NB4 (cell line): Measurements from ENCODE around the gene DPP7.
"Not testable (repeated sequence)": the region's sequence is repeated elsewhere in the genome, so short reads cannot be mapped to it uniquely, and the experiment has no call there.

Experiments
- DNase-seq: peaks from one replicate; pipeline ENCODE4 v3.0.0; 2010; ENCODE audit warnings: low read depth
- H3K4me3 ChIP-seq: one replicate; pipeline ENCODE4 v1.5.1; 2011; ENCODE audit warnings: mild to moderate bottlenecking, low read depth, low read length, moderate library complexity
- MYC ChIP-seq: IDR thresholded peaks from 2 replicates; pipeline ENCODE4 v1.6.1; 2011; ENCODE audit warnings: low read depth, low read length
- POLR2A ChIP-seq: IDR thresholded peaks from 2 replicates; pipeline ENCODE4 v1.6.1; 2011; ENCODE audit warnings: mild to moderate bottlenecking; ENCODE audit not compliant: insufficient read length; ENCODE audit errors: extremely low read depth
- TF ChIP-seq, protein P1 (sequence below): IDR thresholded peaks from one replicate; pipeline ENCODE4 v1.5.1; 2012; ENCODE audit warnings: low read depth, low read length
- TF ChIP-seq, protein P2 (sequence below): IDR thresholded peaks from 2 replicates; pipeline ENCODE4 v1.6.1; 2011; ENCODE audit warnings: low read depth, low read length

The DPP7 gene

DNA sequence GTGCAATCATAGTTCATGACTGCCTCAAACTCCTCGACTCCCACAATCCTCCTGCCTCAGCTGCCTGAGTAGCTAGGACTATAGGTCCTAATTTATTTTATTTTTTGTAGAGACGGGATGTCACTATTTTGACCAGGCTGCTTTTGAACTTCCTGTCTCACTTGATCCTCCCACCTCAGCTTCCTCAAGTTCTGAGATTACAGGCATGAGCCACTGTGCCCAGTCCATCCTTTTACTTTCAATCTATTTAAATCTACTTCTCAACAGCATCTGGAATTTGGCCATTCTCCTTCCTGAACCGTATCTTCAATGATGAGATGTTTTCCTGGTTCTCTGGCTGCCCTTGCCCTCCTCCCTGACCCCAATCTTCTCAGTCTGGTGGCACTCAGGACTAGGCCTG is 12.3 kb upstream of the DPP7 start:
- peak overlapping the region; percentile 89 for H3K4me3 ChIP-seq
- peak; percentile 29 for DNase-seq
- TF ChIP-seq MYC (no peak), POLR2A (no peak)
- TF ChIP-seq, protein P1, sequence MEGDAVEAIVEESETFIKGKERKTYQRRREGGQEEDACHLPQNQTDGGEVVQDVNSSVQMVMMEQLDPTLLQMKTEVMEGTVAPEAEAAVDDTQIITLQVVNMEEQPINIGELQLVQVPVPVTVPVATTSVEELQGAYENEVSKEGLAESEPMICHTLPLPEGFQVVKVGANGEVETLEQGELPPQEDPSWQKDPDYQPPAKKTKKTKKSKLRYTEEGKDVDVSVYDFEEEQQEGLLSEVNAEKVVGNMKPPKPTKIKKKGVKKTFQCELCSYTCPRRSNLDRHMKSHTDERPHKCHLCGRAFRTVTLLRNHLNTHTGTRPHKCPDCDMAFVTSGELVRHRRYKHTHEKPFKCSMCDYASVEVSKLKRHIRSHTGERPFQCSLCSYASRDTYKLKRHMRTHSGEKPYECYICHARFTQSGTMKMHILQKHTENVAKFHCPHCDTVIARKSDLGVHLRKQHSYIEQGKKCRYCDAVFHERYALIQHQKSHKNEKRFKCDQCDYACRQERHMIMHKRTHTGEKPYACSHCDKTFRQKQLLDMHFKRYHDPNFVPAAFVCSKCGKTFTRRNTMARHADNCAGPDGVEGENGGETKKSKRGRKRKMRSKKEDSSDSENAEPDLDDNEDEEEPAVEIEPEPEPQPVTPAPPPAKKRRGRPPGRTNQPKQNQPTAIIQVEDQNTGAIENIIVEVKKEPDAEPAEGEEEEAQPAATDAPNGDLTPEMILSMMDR: no peak
- TF ChIP-seq, protein P2, sequence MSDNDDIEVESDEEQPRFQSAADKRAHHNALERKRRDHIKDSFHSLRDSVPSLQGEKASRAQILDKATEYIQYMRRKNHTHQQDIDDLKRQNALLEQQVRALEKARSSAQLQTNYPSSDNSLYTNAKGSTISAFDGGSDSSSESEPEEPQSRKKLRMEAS: no peak

DNA sequence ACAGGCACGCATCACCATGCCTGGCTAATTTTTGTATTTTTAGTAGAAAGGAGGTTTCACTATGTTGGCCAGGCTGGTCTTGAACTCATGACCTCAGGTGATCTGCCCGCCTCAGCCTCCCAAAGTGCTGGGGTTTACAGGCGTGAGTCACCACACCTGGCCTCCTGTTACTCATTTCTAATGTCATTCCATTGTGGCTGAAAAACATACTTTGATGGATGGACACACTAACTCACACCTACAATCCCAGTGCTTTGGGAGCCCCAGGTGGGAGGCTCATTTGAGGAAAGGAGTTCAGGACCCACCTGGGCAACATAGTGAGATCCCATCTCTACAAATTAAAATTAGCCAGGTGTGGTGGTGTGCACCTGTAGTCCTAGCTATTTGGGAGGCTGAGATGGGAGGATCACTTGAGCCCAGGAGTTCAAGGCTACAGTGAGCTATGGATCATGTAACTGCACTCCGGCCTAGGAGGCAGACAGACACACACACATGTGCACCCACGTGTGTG is 9.5 kb upstream of the DPP7 start:
- not testable (repeated sequence) for DNase-seq

DNA sequence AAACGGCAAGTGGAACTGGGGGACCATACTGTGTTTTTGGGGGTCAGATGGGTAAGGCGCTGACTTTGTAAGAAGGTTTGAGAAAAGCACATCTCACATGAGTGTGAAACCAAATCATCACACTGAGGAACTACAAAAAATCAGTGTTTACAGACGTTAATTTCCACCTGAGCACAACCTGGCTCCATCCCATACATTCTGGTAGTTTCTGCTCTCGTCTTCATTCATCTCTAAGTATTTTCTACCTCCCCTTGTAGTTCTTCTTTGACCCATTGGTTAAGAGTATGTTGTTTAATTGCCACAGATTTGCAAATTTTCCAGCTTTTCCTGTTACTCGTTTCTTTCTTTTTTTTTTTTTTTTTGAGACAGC is 8.9 kb upstream of the DPP7 start:
- H3K4me3 ChIP-seq: no peak overlapping the region
- DNase-seq: no peak
- TF ChIP-seq POLR2A (no peak), MYC (no peak)
- TF ChIP-seq, protein P2: no peak
- TF ChIP-seq, protein P1: no peak

More for the DNA sequence above, 9.5 kb upstream of the DPP7 start:
- H3K4me3 ChIP-seq: not testable (repeated sequence)

DNA sequence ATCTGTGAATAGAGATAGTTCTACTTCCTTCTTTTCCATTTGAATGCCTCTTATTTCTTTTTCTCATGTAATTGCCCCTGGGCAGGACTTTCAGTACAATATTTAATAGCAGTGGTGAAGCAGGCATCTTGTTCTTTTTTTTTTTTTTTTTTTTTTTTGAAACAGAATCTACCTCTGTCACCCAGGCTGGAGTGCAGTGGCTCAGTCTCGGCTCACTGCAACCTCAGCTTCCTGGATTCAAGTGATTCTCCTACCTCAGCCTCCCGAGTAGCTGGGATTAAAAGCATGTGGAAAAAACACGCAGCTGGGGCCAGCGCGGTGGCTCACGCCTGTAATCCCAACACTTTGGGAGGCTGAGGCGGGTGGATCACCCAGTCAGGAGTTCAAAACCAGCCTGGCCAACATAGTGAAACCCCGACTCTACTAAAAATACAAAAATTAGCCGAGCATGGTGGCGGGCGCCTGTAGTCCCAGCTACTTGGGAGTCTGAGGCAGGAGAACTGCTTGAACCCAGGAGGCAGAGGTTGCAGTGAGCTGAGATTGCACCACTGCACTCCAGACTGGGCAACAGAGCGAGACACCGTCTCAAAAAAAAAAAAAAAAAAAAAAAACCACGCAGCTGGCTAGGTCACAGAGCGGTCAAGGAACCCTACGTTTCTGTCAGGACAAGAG is 8.4 kb upstream of the DPP7 start:
- not testable (repeated sequence) for H3K4me3 ChIP-seq, DNase-seq

DNA sequence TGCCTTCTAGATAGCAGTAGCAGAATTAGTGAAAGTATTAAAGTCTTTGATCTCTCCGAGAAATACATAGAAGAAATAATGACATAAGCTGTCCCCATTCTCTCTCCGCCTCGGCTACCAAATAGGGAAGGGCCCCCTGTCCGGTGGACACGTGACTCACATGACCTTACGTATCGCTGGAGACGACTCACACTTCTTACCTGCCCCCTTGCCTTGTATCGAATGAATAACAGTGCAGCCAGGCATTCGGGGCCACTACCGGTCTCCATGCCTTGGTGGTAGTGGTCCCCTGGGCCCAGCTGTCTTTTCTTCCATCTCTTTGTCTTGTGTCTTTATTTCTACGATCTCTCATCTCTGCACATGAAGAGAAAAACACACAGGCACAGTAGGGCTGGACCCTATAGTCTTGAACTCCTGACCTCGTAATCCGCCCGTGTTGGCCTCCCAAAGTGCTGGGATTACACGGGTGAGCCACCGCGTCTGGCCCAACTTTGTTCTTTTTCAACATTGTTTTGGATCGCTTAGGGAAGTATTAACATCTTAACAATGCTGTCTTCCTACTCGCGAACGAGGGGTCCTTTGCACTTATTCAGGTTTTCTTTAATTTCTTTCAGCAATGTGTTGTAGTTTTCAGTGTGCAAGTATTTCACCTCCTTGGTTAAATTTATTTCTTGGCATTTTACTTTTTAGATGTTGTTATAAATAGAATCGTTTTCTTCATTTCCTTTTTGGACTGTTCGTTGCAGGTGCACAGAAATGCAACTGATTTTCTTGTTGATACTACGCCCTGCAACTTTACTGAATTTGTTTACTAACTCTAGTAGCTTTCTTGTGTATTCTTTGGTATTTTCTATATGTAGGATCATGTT is 7.6 kb upstream of the DPP7 start:
- DNase-seq, H3K4me3 ChIP-seq: not testable (repeated sequence)

DNA sequence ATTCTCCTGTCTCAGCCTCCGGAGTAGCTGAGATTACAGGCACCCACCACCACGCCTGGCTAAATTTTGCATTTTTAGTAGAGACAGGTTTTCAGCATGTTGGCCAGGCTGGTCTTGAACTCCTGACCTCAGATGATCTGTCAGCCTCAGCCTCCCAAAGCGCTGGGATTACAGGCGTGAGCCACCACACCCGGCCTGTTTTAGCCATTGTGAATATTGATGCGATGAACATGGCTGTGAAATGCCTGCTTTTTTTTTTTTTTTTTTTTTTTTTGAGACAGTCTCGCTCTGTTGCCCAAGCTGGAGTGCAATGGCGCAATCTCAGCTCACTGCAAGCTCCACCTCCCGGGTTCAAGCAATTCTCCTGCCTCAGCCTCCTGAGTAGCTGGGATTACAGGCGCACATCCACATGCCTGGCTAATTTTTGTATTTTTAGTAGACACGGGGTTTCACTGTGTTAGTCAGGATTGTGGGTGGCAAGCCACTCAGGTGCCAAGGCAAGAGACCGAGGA is 3.6 kb upstream of the DPP7 start:
- not testable (repeated sequence) for DNase-seq, H3K4me3 ChIP-seq

DNA sequence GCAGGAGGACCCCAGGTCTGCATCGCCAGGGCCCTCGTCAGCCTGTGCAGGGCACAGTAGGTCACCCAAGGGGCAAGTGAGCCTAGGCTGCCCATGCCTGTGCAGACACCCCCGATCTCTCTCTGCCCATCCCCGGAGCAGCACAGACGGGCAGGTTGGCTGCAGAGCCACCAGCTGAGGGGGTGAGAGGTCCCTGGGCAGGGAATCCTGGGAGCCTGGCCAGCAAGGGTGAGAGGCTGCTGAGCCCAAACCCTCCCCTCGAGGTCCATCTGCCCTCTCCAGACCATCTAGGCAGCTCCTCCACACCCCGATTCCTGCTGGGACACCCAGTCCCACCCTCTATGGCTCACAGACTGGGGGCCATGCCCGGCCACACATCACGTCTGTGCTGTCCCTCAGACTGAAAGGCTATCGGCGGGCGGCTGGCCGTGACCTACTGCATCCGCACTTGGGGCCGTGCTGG is 2.8 kb upstream of the DPP7 start:
- no peak for DNase-seq
- no peak overlapping the region for H3K4me3 ChIP-seq
- TF ChIP-seq MYC (no peak), POLR2A (no peak)
- TF ChIP-seq, protein P1: no peak
- TF ChIP-seq, protein P2: no peak

DNA sequence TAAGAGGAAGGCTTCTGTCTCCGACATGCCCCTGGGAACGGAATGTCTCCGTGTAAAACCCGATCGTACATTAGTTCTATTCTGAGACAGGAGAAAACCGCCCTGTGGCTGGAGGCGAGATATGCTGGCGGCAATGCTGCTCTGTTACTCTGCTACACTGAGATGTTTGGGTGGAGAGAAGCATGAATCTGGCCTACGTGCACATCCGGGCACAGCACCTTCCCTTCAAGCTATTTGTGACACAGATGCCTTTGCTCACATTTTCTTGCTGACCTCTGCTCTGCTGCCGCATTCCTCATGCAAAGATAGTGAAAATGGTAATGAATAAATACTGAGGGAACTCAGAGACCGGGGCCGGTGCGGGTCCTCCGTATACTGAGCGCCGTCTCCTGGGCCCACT is 2.2 kb upstream of the DPP7 start:
- no peak for DNase-seq
- H3K4me3 ChIP-seq: no peak overlapping the region
- TF ChIP-seq, protein P1: no peak
- TF ChIP-seq, protein P2: no peak
- TF ChIP-seq MYC: no peak
- TF ChIP-seq POLR2A: no peak
